OCI-LY7 (cell line): ENCODE data around the gene FADD. TPM values are rescaled to one million over a fixed set of nuclear protein-coding genes. Genes with fewer than 3 reads are reported as not detected.
"Not testable (repeated sequence)": the region's sequence is repeated elsewhere in the genome, so short reads cannot be mapped to it uniquely, and the experiment has no call there.

Source experiments
- BruUV-seq: library from RNA; stranded (reverse); fragments of 400-500 nt; replicated peaks from 2 replicates; lab custom pipeline; 2021; lab: Mats Ljungman, UMichigan
- CTCF ChIA-PET: fragments of 300-600 bp; sonication (Branson Sonifier 250); formaldehyde crosslinking; loops from one replicate; lab custom pipeline; 2022; ENCODE audit warnings: antibody characterized with exemption; ENCODE audit not compliant: unreplicated experiment; lab: Charles Lee
- POLR2A ChIA-PET: fragments of 300-600 bp; sonication (Branson Sonifier 250); formaldehyde crosslinking; loops from one replicate; lab custom pipeline; 2022; ENCODE audit warnings: antibody characterized with exemption; lab: Charles Lee
- DNase-seq: peaks from one replicate; pipeline ENCODE4 v3.0.0-alpha.2; 2015; ENCODE audit warnings: low spot score
- H2AFZ ChIP-seq: fragments of 200-600 bp; sonication (generic), shearing (Covaris generic); 2 replicates; pipeline ENCODE4 v1.6.1; 2014; ENCODE audit warnings: mild to moderate bottlenecking, antibody characterized with exemption, low read length, moderate library complexity
- H3K27ac ChIP-seq: fragments of 200-600 bp; sonication (generic); 2 replicates; pipeline ENCODE4 v1.5.1; 2014; ENCODE audit warnings: mixed run types, low read depth, mild to moderate bottlenecking, moderate library complexity, low read length, inconsistent platforms; ENCODE audit not compliant: poor library complexity, severe bottlenecking
- H3K36me3 ChIP-seq: fragments of 200-600 bp; sonication (generic); 2 replicates; pipeline ENCODE4 v1.6.1; 2014; ENCODE audit warnings: mild to moderate bottlenecking, antibody characterized with exemption, low read length, moderate library complexity, mixed read lengths; ENCODE audit not compliant: insufficient read depth
- H3K4me1 ChIP-seq: fragments of 200-600 bp; sonication (generic); 2 replicates; pipeline ENCODE4 v1.5.1; 2014; ENCODE audit warnings: mild to moderate bottlenecking, low read length; ENCODE audit not compliant: insufficient read depth, poor library complexity, severe bottlenecking
- H3K4me2 ChIP-seq: fragments of 200-600 bp; sonication (generic); 2 replicates; pipeline ENCODE4 v1.6.1; 2014; ENCODE audit warnings: mild to moderate bottlenecking, low read length
- H3K4me3 ChIP-seq: fragments of 200-600 bp; sonication (generic); 2 replicates; pipeline ENCODE4 v1.5.1; 2014; ENCODE audit warnings: mild to moderate bottlenecking, low read depth, low read length; ENCODE audit not compliant: poor library complexity, severe bottlenecking
- H3K79me2 ChIP-seq: fragments of 200-600 bp; sonication (generic); 2 replicates; pipeline ENCODE4 v1.6.1; 2016; ENCODE audit warnings: low read depth, mild to moderate bottlenecking, low read length, moderate library complexity, mixed read lengths; ENCODE audit not compliant: insufficient read depth
- H3K9me2 ChIP-seq: fragments of 200-600 bp; sonication (generic); 2 replicates; pipeline ENCODE4 v1.6.1; 2016; ENCODE audit warnings: mild to moderate bottlenecking, low read length, mixed read lengths; ENCODE audit not compliant: insufficient read depth
- H3K9me3 ChIP-seq: fragments of 200-600 bp; sonication (generic); 2 replicates; pipeline ENCODE4 v1.6.1; 2014; ENCODE audit warnings: mild to moderate bottlenecking, mixed run types, low read length, mixed read lengths
- H4K20me1 ChIP-seq: fragments of 200-600 bp; sonication (generic); 2 replicates; pipeline ENCODE4 v1.6.1; 2014; ENCODE audit warnings: mild to moderate bottlenecking, antibody characterized with exemption, low read length, moderate library complexity, mixed read lengths; ENCODE audit not compliant: insufficient read depth
- CTCF ChIP-seq: fragments of 200-600 bp; sonication (generic); conservative IDR thresholded peaks from 2 replicates; pipeline ENCODE4 v1.5.1; 2014; ENCODE audit warnings: mild to moderate bottlenecking, antibody characterized with exemption, low read length, moderate library complexity, mixed read lengths
- EZH2phosphoT487 ChIP-seq: fragments of 200-600 bp; sonication (generic); IDR thresholded peaks from 2 replicates; pipeline ENCODE4 v1.6.1; 2018; ENCODE audit warnings: low read depth, borderline replicate concordance, mild to moderate bottlenecking, mixed run types, antibody characterized with exemption, low read length, moderate library complexity, mixed read lengths
- intact Hi-C: fragments of 100-400 bp; cut with micrococcal nuclease; formaldehyde crosslinking; loops from one replicate; pipeline ENCODE4 v1.10.0; 2022; ENCODE audit not compliant: unreplicated experiment
- total RNA-seq, 2 experiments: library from RNA; depleted of rRNA in 1 of 2; stranded (reverse); fragments of >200 nt in 1 of 2; shearing (Covaris generic) in 1 of 2; gene quantifications; 2 replicates each; pipeline ENCODE4 v1.2.3, GENCODE V29; 2014 to 2022

Gene FADD
- total RNA-seq, 2 experiments from 2014 or later: 32.9 to 34.1 TPM

GRCh38 chr11:70194792-70195791 lies 8.0 kb upstream of the FADD start:
- intact Hi-C loops: loop anchor here (10.0 kb wide), 1 partner anchor 250 kb away; no protein-coding TSS in a partner anchor
- DNase-seq: no peak
- BruUV-seq: no TSS peak
- Histone ChIP-seq H3K79me2 (no peaks in the 10 kb centered on the region), H3K9me2 (no peaks in the 10 kb centered on the region), H4K20me1 (no peaks in the 10 kb centered on the region), H3K27ac (no peak overlapping the region), H3K4me1 (no peaks in the 10 kb centered on the region), H3K36me3 (no peaks in the 10 kb centered on the region), H3K4me3 (no peak overlapping the region), H2AFZ (no peak overlapping the region), H3K4me2 (no peak overlapping the region), H3K9me3 (no peaks in the 10 kb centered on the region)
- POLR2A ChIA-PET: no interaction called here
- no peak for TF ChIP-seq CTCF
- no peak for TF ChIP-seq EZH2phosphoT487
- CTCF ChIA-PET: no interaction called here

GRCh38 chr11:70200212-70200844 lies 2.8 kb upstream of the FADD start:
- Histone ChIP-seq H3K36me3 (peaks cover 14% of the 10 kb centered on the region; the same call in 1 of the 2 replicates), H3K9me2 (no peaks in the 10 kb centered on the region), H3K4me3 (no peak overlapping the region), H3K9me3 (no peaks in the 10 kb centered on the region), H3K4me2 (no peak overlapping the region), H2AFZ (no peak overlapping the region), H4K20me1 (peaks cover 16% of the 10 kb centered on the region), H3K79me2 (peaks cover 21% of the 10 kb centered on the region), H3K27ac (no peak overlapping the region), H3K4me1 (peaks cover 22% of the 10 kb centered on the region)
- no TSS peak for BruUV-seq
- DNase-seq: no peak
- no peak for TF ChIP-seq CTCF
- no peak for TF ChIP-seq EZH2phosphoT487
- ChIA-PET CTCF (no interaction called here), POLR2A (no interaction called here)
- intact Hi-C loops: no loop called here

GRCh38 chr11:70201047-70201446 lies 2.0 kb upstream of the FADD start:
- BruUV-seq, H3K4me2 ChIP-seq, DNase-seq, H3K9me2 ChIP-seq, CTCF ChIA-PET, intact Hi-C loops, H3K27ac ChIP-seq, H3K9me3 ChIP-seq, H2AFZ ChIP-seq, H3K4me3 ChIP-seq, POLR2A ChIA-PET: not testable (repeated sequence)
- peaks cover 22% of the 10 kb centered on the region for H3K4me1 ChIP-seq
- H3K36me3 ChIP-seq: peaks cover 21% of the 10 kb centered on the region
- peaks cover 29% of the 10 kb centered on the region for H3K79me2 ChIP-seq
- peaks cover 21% of the 10 kb centered on the region for H4K20me1 ChIP-seq
